NB4 (cell line): ENCODE results near the gene C11orf87.

Experiments
- MAX ChIP-seq: IDR thresholded peaks from 2 replicates; pipeline ENCODE4 v1.6.1; 2011; ENCODE audit warnings: low read depth, low read length
- TF ChIP-seq, protein P1 (sequence below): IDR thresholded peaks from one replicate; pipeline ENCODE4 v1.5.1; 2012; ENCODE audit warnings: low read depth, low read length

GRCh38 chr11:109383306-109383705 is 38.7 kb upstream of the C11orf87 start:
- TF ChIP-seq, protein P1, sequence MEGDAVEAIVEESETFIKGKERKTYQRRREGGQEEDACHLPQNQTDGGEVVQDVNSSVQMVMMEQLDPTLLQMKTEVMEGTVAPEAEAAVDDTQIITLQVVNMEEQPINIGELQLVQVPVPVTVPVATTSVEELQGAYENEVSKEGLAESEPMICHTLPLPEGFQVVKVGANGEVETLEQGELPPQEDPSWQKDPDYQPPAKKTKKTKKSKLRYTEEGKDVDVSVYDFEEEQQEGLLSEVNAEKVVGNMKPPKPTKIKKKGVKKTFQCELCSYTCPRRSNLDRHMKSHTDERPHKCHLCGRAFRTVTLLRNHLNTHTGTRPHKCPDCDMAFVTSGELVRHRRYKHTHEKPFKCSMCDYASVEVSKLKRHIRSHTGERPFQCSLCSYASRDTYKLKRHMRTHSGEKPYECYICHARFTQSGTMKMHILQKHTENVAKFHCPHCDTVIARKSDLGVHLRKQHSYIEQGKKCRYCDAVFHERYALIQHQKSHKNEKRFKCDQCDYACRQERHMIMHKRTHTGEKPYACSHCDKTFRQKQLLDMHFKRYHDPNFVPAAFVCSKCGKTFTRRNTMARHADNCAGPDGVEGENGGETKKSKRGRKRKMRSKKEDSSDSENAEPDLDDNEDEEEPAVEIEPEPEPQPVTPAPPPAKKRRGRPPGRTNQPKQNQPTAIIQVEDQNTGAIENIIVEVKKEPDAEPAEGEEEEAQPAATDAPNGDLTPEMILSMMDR: no peak
- no peak for TF ChIP-seq MAX
